OCI-LY1 (cell line): Measurements from ENCODE around the gene CHRM4.

ENCODE experiments used
- H2AFZ ChIP-seq: fragments of 200-600 bp; sonication (generic), shearing (Covaris generic); 2 replicates; pipeline ENCODE4 v1.6.0; 2014; ENCODE audit warnings: antibody characterized with exemption, mild to moderate bottlenecking, low read length
- H3F3A ChIP-seq: fragments of 200-600 bp; sonication (generic), shearing (Covaris generic); 2 replicates; pipeline ENCODE4 v1.6.0; 2014; ENCODE audit warnings: mild to moderate bottlenecking, antibody characterized with exemption, low read length, moderate library complexity; ENCODE audit not compliant: insufficient read depth
- H3K27ac ChIP-seq: fragments of 200-600 bp; sonication (generic); 2 replicates; pipeline ENCODE4 v1.5.1; 2014; ENCODE audit warnings: low read length, mixed run types, mild to moderate bottlenecking, low read depth; ENCODE audit not compliant: poor library complexity, severe bottlenecking
- H3K27me3 ChIP-seq: fragments of 200-600 bp; sonication (generic); 2 replicates; pipeline ENCODE4 v1.6.0; 2014; ENCODE audit warnings: antibody characterized with exemption, mild to moderate bottlenecking, low read length, moderate library complexity; ENCODE audit not compliant: insufficient read depth
- H3K36me3 ChIP-seq: fragments of 200-600 bp; sonication (generic); 2 replicates; pipeline ENCODE4 v1.6.1; 2014; ENCODE audit warnings: mild to moderate bottlenecking, antibody characterized with exemption, low read length, moderate library complexity, mixed read lengths; ENCODE audit not compliant: insufficient read depth
- H3K4me1 ChIP-seq: fragments of 200-600 bp; sonication (generic); 2 replicates; pipeline ENCODE4 v1.5.1; 2014; ENCODE audit warnings: mild to moderate bottlenecking, low read length, moderate library complexity; ENCODE audit not compliant: insufficient read depth, severe bottlenecking
- H3K4me2 ChIP-seq: fragments of 200-600 bp; sonication (generic), shearing (Covaris generic); 2 replicates; pipeline ENCODE4 v1.6.1; 2014; ENCODE audit warnings: low read length
- H3K4me3 ChIP-seq: fragments of 200-600 bp; sonication (generic); 2 replicates; pipeline ENCODE4 v1.5.1; 2014; ENCODE audit warnings: low read length, low read depth, mild to moderate bottlenecking, mixed read lengths; ENCODE audit not compliant: poor library complexity, severe bottlenecking
- H3K79me2 ChIP-seq: fragments of 200-600 bp; shearing (Covaris generic); 2 replicates; pipeline ENCODE4 v1.6.1; 2016; ENCODE audit warnings: mixed run types, low read length, mixed read lengths; ENCODE audit not compliant: insufficient read depth
- H3K9ac ChIP-seq: fragments of 200-600 bp; sonication (generic), shearing (Covaris generic); 2 replicates; pipeline ENCODE4 v1.6.1; 2014; ENCODE audit warnings: mild to moderate bottlenecking, low read length, mixed read lengths
- H3K9me2 ChIP-seq: fragments of 200-600 bp; sonication (generic), shearing (Covaris generic); 2 replicates; pipeline ENCODE4 v1.6.1; 2014; ENCODE audit warnings: low read depth, mild to moderate bottlenecking, low read length, mixed read lengths
- H3K9me3 ChIP-seq: fragments of 200-600 bp; shearing (Covaris generic); 2 replicates; pipeline ENCODE4 v1.6.1; 2014; ENCODE audit warnings: low read length, mixed read lengths
- H4K20me1 ChIP-seq: fragments of 200-600 bp; sonication (generic), shearing (Covaris generic); 2 replicates; pipeline ENCODE4 v1.6.0; 2016; ENCODE audit warnings: mild to moderate bottlenecking, low read length; ENCODE audit not compliant: insufficient read depth
- CTCF ChIP-seq: fragments of 200-600 bp; sonication (generic), shearing (Covaris generic); IDR thresholded peaks from 2 replicates; pipeline ENCODE4 v1.5.1; 2017; ENCODE audit warnings: mild to moderate bottlenecking, antibody characterized with exemption, low read length, moderate library complexity, mixed read lengths
- EZH2 ChIP-seq: fragments of 200-600 bp; sonication (generic), shearing (Covaris generic); IDR thresholded peaks from 2 replicates; pipeline ENCODE4 v1.8.0; 2017; ENCODE audit warnings: borderline replicate concordance, mixed run types, mild to moderate bottlenecking, antibody characterized with exemption, low read length, moderate library complexity, mixed read lengths

The CHRM4 gene

GRCh38 chr11:46360878-46361277, 30.7 kb downstream of the CHRM4 start:
- Histone ChIP-seq H2AFZ (no peak overlapping the region), H3F3A (no peaks in the 10 kb centered on the region), H3K9me2 (no peaks in the 10 kb centered on the region), H3K4me1 (peaks cover 58% of the 10 kb centered on the region), H3K79me2 (peaks cover 8% of the 10 kb centered on the region; the same call in 1 of the 2 replicates), H3K4me2 (peak overlapping the region; percentile 98), H3K9me3 (no peaks in the 10 kb centered on the region), H4K20me1 (no peaks in the 10 kb centered on the region), H3K4me3 (peak overlapping the region; percentile 84), H3K36me3 (no peaks in the 10 kb centered on the region; the same call in 1 of the 2 replicates), H3K27me3 (no peaks in the 10 kb centered on the region), H3K9ac (peak overlapping the region; percentile 98), H3K27ac (peak overlapping the region; percentile 95)
- TF ChIP-seq EZH2 (no peak), CTCF (no peak)

DNA sequence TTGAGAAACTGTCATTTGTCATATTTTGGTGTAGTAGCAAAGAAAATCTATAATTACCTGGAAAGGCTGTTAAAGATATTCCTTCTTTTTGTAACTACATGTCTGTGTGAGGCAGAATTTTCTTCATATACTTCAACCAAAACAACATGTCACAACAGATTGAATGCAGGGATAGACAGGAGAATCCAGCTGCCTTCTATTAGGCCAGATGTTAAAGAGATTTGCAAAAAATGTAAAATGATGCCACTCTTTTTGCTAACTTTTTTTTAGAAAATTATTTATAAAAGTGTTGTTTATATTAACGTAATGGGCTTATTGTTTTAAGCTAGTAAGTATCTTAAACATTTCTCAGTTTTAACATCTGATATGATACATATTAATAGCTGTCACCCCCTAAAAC, 31.6 kb downstream of the CHRM4 start:
- no peak for TF ChIP-seq CTCF
- no peak for TF ChIP-seq EZH2
- Histone ChIP-seq H3F3A (no peaks in the 10 kb centered on the region), H3K4me1 (peaks cover 58% of the 10 kb centered on the region), H4K20me1 (no peaks in the 10 kb centered on the region), H3K9ac (no peak overlapping the region), H3K4me2 (no peak overlapping the region), H3K9me2 (no peaks in the 10 kb centered on the region), H2AFZ (no peak overlapping the region), H3K36me3 (no peaks in the 10 kb centered on the region; the same call in 1 of the 2 replicates), H3K4me3 (no peak overlapping the region), H3K27me3 (no peaks in the 10 kb centered on the region), H3K27ac (peak overlapping the region; percentile 68), H3K79me2 (peaks cover 8% of the 10 kb centered on the region; the same call in 1 of the 2 replicates), H3K9me3 (no peaks in the 10 kb centered on the region)

- H3K9me3 ChIP-seq = no peaks in the 10 kb centered on the region
- no peaks in the 10 kb centered on the region for H3K9me2 ChIP-seq
- no peak overlapping the region for H3K9ac ChIP-seq
- H3F3A ChIP-seq = no peaks in the 10 kb centered on the region
- TF ChIP-seq CTCF = no peak
- no peak for TF ChIP-seq EZH2
- H3K4me3 ChIP-seq = no peak overlapping the region
- H3K27me3 ChIP-seq = no peaks in the 10 kb centered on the region
- H4K20me1 ChIP-seq = no peaks in the 10 kb centered on the region
- no peak overlapping the region for H2AFZ ChIP-seq
- peaks cover 49% of the 10 kb centered on the region for H3K4me1 ChIP-seq
- peak overlapping the region; percentile 48 for H3K27ac ChIP-seq
- peak overlapping the region; percentile 4; the same call in 1 of the 2 replicates for H3K4me2 ChIP-seq
- peaks cover 4% of the 10 kb centered on the region; the same call in 1 of the 2 replicates for H3K79me2 ChIP-seq
- no peaks in the 10 kb centered on the region; the same call in 1 of the 2 replicates for H3K36me3 ChIP-seq
Observed at GRCh38 chr11:46357483-46357936, 34.1 kb downstream of the CHRM4 start.
